HG03064 (cell line): ENCODE measurements around the gene ANKRD61.
A peak's percentile ranks its signal among the peaks of the same experiment; 100 is the strongest.
"Not testable (repeated sequence)": the region's sequence is repeated elsewhere in the genome, so short reads cannot be mapped to it uniquely, and the experiment has no call there.

ENCODE experiments used
- ATAC-seq: cut with Tn5 transposase; IDR thresholded peaks from one replicate; pipeline ENCODE4 v1.9.1; 2021; ENCODE audit warnings: low read depth; ENCODE audit not compliant: unreplicated experiment

The ANKRD61 gene

DNA sequence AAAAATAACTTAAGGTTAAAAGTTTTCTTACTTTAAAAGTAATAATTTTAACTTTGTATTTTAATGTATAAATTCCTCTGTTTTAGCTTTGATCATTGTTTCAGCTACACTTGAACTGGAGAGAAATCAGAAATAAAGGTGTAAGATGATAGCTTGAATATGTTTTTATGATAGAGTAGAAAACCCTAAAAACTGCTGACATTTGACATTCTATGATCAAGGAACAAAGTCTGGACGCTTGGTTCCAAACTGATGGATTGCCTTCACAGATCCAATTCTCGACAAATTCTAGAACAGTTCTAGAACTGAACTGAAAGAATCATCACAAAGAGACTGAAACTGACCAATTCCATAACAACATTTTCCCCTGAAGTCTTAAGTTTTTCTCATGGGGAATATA is at the start of gene ANKRD61:
Gene ANKRD61, plus strand, starts transcription at position 389 of the 400 bp plus-strand sequence. Its CDS starts 0 bp downstream, at position 389.
- ATAC-seq = no peak

DNA sequence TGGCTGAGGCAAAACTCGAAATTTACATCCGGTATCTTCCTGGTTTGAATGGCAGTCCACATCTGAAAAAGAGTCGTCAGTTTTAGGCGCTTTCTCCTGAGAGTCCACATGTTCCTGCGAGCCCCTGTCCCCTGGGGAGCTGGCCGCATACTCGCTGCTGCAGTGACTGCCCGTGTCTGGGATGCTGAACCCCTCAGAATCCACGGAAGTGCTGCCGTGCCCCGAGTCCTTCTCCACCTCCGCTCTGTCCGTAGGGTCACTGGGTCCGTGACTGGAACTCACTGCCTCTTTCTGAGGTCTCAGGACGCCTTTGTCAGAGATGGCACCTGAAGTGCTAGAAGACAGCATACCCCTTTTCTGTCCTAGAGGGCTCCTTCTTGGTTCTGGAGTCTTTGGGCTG is 44.1 kb upstream of the ANKRD61 start:
- ATAC-seq = not testable (repeated sequence)

DNA sequence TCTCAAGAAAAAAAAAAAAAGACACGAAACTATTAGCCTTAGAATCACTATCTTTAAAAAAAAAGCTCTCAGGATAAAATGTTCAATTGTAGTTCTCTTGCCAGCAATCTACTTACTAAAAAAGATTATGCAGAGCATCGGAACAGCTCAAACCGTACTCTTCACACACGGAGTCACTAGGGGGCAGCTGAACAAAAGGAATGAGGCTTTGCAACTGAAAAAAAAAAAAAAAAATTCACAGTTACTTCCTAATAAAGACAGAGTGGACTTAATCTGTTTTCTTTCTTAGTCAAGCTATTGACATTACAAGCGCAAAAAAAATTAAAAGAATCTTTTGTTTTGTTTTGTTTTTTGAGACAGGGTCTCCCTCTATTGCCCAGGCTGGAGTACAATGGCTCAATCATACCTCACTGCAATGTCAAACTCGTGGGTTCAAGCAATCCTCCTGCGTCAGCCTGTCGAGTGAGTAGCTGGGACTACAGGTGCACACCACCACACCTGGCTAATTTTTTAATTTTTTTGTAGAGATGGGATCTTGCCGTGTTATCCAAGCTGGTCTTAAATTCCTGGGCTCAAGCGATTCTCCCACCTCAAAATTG is 33.9 kb upstream of the ANKRD61 start:
- ATAC-seq = no peak

DNA sequence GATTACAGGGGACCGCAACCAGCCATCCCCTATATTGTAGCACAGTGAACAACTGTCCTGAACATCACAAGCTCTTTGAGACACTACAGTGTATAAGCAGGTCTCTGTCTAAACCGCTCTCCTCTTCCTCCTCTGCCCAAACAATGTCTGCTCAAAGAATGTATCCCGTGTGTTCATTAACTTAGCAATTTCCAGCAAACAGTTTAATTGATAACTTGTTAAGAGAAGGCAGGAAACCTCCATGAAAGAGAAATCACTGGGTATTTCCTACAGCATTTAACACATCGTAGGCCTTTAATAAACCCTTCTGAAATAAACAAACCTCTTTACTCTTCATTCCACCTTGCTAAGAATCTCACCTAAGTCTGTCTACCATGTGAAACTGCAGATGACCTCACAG is 23.8 kb upstream of the ANKRD61 start:
- no peak for ATAC-seq

DNA sequence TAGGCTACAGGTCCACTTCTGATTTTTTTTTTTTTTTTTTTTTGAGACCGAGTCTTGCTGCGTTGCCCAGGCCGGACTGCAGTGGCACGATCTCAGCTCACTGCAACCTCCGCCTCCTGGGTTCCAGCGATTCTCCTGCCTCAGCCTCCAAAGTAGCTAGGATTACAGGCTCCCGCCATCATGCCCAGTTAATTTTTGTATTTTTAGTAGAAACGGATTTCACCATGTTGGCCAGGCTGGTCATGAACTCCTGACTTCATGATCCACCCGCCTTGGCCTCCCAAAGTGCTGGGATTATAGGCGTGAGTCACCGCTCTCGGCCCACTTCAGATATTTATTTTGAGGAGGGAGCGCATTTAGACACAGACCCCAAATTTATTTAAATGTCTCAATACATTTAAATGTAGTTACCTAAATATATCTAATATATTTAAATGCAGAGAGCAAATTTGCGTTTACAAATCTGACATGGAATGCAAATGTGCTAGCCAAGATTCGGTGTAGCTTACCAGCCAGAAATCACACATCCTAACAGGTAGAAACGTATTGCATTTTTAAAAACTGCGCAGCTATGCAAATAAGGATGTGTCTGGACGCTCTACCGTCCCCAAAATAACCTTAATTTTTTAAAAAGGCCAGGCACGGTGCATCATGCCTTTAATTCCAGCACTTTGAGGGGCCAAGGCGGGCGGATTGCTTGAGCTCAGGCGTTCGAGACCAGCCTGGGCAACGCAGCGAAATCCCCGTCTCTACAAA is 23.2 kb upstream of the ANKRD61 start:
- not testable (repeated sequence) for ATAC-seq

DNA sequence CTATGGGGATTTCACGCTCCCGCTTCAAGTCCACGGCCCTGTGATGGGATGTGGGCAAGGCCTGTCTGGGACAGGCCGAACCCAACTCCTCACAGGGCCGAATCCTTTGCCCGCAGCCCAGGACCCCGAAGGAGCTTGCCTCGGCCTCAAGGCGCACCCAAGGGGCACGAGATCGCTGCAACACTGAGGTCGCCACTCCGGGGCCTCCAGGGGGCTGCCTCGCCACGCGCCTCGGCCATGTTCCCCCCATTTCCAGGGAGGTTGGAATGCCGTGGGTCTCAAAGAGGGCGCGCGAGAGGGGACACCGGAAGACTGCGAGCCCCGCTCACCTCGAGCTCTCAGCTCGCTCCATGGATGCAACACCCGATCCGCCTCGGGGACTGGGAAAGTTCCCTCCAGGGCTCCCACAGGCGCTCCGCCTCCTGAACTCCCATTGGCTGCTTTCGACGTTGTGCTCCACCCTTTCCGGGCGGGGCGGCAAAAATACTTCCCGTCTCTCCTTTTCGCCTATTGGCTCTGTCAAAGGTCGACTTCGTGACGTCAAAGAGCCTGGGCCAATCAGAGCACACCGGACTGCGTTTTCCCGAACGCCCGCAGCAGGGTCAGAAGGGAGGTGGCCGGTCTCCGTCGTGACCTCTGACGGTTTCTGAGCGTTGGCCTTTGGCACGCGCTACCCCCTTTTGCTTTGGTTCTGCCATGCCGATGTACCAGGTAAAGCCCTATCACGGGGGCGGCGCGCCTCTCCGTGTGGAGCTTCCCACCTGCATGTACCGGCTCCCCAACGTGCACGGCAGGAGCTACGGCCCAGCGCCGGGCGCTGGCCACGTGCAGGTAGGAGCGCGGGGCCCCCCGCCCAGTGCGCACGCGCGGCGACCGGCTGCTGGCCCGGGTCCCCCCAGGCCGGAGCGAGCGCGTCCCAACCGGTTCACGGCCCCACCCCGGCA is 22.2 kb upstream of the ANKRD61 start, which contains the start of the genes AIMP2 and PMS2:
Gene AIMP2, plus strand, starts transcription at position 605 of the 944 bp plus-strand sequence. Its CDS starts 92 bp downstream, at position 697.
Gene PMS2, minus strand, starts transcription at position 382 of the 944 bp plus-strand sequence. Its CDS starts 30 bp downstream, at position 352.
- ATAC-seq = peak; percentile 88

DNA sequence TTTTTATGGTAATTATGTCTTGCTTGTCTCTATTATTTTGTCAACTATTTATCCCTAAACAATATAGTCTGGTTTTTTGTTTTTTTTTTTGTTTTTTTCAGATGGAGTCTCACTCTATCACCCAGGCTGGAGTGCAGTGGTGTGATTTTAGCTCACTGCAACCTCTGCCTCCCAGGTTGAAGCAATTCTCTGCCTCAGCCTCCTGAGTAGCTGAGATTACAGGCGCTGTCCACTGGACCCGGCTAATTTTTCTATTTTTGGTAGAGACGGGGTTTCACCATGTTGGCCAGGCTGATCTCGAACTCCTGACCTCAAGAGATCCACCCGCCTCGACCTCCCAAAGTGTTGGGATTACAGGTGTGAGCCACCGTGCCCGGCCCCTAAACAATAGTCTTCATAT is 20.8 kb upstream of the ANKRD61 start:
- not testable (repeated sequence) for ATAC-seq

DNA sequence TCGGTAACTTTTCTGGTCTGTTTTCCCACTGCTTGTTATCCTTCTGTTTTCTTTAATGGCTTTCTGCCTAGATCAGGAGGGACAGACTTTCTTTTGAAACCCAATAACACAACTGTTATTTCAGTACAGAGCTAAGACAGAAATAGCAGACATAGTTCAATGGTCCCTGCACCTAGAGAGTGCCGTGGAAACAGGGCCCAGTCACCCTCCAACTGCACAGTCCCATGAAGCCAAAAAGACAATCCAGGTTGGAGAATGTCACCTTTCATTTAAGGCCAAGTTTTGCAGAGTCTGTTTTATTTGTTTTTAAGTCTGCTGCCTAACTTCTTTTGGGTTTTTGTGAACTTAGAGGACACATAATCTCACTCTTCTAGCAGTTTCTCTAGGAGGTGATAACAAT is 19.6 kb upstream of the ANKRD61 start:
- no peak for ATAC-seq

DNA sequence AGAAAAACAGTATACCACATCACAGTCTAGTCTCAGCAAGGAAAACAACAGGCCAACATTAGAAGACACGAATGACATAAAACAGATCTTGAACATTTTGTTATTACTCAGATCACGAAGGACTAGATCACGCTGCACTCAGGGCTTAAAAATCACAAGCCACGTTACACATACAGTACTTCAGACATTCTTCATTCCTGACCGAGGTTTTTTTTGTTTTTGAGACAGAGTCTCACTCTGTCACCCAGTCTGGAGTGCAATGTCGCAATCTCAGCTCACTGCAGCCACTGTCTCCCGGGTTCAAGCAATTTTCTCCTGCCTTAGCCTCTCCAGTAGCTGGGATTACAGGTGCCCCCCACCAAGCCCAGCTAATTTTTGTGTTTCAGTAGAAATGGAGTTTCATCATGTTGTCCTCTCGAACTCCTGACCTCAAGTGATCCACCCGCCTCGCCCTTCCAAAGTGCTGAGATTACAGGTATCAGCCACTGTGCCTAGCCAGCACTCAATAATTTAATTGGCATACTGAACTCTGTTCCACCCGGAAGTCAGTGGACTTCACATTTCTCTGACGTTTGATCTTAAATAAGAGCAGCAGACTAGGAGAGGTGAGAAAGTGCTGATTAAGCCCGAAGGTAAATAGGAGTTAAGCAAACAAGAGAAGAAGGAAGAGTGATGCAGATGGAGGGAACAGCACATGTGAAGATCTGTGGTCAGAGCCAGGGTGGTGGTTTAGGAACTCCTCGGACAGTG is 18.6 kb upstream of the ANKRD61 start:
- ATAC-seq = no peak

DNA sequence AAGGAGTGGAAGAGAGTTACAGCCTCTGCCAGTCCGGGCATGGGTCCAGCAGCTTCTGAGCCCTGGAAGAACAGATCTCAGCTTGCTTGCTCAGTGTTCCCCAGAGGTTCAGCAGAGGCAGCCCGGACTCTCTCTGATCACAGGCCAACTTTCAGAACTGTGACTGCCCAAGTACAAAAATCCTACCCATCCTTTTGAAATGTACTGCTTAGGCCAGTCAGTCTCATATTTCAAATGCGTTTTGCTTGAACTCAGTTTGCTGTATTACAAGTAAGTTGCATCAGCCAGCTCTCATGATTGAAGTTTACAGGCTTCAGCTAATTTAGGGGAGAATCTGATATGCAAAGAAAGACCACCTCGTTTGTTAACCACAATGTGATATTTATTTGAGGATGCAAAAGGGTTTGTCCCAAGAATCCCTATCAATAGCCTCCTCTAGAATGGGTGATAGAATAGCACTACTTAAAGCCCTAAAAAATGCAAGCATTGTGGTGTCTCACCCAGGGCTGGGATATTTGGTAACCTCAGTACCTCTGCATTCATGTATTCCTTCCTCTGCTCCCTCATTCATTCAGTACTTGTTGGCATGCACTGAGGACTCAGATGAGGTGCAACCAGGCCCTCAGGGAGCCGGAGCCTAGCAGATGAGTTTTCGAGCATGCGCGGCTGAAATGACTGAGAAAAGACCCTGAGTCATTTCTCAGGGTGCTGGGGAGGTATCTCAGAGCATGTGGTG is 15.1 kb upstream of the ANKRD61 start:
- ATAC-seq = no peak

DNA sequence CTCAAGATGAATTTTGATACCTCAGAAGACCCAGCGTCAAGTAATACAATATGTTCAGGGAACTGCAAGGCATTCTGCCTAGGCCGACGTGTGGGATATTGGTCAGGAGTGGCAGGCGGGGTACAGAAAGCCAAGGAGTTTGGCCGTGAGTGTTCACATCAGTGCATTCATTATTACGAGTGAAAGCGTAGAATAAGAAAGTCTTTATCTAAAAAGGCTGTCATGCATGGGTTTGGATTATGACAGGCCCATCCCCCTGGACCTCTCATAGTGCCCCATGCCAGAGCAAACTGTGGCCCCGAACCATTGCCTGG is 14.6 kb upstream of the ANKRD61 start:
- ATAC-seq = no peak

DNA sequence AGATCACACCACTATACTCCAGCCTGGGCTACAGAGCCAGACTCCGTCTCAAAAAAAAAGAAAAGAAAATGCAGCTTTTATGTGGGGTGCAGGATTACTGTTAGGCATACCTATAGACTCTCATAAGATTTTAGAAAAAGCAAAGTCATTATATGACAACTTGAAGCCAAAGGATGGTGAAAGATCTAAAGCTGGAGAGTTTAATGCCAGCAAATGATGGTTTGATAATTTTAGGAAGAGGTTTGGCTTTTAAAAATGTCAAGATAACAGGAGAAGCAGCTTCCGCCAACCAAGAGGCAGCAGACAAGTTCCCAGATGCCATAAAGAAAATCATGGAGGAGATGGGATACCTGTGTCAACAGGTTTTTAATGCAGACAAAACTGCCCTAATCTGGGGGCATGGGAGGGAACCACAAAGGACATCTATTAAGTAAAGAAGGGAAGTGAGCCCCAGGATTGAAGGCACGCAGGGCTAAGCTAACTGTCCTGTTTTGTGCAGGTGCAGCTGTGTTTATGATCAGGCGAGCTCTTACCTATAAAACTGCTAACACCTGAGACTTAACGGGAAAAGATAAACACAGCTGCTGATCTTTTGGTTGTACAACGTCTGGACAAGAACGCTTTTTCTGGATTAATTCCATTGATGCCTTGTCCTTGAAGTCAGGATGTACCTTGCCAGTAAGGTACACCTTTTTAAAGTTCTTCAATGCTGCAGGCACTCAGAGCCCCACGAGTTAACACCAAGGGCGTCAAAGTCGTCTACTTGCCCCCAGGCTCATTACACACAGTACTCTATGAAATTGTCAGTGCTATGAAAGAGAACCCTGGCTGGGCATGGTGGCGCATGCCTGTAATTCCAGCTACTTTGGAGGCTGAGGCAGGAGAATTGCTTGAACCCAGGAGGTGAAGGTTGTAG is 10.5 kb upstream of the ANKRD61 start:
- no peak for ATAC-seq

DNA sequence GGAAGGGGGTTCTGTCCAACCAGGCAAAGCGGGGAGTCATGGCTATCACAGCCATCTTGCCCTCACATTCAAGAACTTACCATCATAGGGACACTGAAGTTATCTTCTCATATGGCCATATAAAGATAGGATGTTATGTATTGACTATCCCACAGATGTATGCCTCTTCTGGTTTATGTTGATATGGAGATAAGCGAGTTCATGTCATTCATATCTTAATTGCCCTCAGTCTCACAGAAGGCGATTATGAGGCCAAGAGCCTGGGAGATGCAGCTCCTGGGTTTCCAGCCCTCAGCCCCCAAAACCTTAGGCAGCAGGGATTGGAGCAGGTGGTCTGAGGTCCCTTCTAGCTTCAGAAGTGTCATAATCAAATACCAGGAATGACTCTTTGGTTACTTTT is 8.5 kb upstream of the ANKRD61 start:
- no peak for ATAC-seq

DNA sequence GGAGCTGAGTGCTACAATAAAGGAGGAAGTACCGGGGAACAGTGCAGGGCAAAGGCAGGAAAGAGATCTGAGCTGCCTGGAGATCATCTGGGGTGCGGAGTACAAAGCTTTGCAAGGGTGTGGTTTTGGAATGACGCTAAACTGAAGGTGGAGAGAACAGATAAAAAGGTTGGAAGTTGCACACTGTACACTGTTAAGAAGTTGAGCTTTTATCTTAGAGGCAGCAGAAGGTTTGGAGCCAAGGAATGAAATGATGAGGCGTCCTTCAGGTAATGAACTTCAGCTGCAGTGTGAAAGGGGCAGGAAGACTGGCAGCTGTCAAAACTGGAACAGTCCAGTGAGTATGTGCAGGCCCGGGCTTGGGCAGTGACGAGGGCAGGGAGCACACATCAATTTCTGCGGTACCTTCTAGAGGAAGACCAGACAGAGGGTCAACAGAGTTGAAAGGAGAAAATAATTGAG is 7.2 kb upstream of the ANKRD61 start:
- ATAC-seq = no peak

DNA sequence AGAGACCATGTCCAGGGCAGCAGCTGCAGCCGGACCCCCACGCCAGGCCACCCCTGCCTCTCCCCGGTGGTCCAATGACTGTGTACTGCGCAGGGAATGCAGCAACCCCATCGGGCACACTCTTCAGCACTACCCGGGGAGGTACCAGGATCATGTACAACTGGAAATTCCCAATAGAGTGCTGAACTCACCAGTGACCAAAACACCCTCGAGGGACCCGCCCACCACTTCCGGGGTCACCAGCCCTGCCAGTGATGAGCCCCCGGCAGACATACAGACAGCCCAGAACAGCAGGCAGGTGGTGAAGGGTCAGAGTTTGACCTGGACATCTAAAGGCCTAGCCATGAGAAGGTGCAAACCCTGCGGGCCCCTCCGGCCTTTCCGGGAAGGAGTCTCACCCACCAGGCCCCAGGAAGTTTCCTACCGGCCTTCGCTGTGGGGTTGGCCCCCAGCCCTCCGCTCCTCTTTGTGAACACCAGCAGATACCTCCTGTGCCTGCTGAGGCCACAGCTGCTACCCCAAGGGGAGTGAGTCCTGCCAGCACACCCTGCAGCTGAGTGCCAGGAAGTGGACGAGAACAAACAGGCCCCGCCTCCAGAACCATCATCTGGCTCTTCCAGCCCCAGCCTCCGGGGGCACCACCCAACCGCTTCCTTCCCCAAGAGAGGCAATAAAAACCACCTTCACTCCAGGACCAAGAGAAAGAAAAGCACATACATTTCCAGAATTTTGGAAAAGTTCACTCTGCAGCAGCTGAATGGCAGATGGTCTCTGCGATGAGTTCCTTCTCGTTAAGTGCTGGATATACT is 5.0 kb upstream of the ANKRD61 start:
- ATAC-seq = peak; percentile 73

DNA sequence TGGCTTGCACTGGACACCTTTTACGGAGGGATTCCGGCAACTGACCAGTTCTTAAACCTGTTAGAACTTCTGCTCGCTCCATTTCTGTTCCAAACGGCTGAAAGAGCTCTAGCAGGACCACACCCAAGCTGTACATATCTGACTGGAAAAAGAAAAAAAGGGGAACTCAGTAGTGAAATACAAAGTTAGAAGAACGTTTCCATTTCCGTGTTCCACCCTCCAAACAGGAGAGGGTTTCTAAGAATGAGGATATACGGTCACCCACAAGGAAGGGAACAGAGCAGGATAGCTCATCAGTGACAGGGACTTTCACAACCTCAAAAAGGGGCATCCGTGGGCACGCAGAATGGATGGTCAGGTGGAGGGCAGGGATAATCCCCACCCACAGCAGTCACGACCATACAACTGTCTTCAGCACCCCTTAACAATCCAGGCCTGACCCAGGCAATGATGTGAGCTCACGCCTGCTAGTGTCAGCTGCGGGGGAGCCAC is 4.3 kb upstream of the ANKRD61 start:
- peak; percentile 11 for ATAC-seq

DNA sequence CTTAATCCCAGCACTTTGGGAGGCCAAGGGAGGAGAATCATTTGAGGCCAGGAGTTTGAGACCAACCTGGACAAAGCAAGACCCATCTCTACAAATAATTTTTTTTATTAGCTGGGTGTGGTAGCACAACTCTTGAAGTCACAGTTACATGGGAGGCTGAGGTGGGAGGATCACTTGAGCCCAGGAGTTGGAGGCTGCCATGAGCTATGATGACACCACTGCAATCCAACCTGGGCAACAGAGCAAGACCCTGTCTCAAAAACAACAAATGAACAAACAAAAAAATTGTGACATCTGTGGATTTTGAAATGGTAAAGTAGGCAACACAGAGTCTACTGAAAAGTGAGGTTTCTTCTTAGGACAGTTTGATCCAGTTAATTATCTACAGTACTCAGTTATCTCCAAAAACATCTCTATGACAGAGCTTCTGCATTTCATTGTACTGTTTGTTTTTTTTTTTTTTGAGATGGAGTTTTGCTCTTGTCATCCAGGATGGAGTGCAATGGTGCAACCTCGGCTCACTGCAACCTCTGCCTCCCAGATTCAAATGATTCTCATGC is 3.3 kb upstream of the ANKRD61 start:
- no peak for ATAC-seq
